H1 (cell line): ENCODE data around the gene RPLP2. TPM values are rescaled to one million over a fixed set of nuclear protein-coding genes. Genes with fewer than 3 reads are reported as not detected.
A peak's percentile ranks its signal among the peaks of the same experiment; 100 is the strongest.

Experiments used
- CTCF ChIA-PET: fragments of 300-600 bp; sonication (Branson Sonifier 250); formaldehyde crosslinking; loops from one replicate; lab custom pipeline; 2021; ENCODE audit not compliant: partially characterized antibody; lab: Charles Lee
- POLR2A ChIA-PET: fragments of 300-600 bp; sonication (Branson Sonifier 250); formaldehyde crosslinking; loops from one replicate; lab custom pipeline; 2021; ENCODE audit warnings: inconsistent platforms; ENCODE audit not compliant: partially characterized antibody; lab: Charles Lee
- DNase-seq, 2 experiments: peaks; one replicate each; pipeline versions ENCODE4 v3.0.0 to v3.0.0-alpha.2; 2010 to 2022; ENCODE audit warnings: low spot score in 2 of 2, low read depth in 1 of 2, mixed read lengths in 1 of 2
- FAIRE-seq: peaks from 2 replicates; lab custom pipeline; 2011; peaks lifted over from hg19 to GRCh38; lab: Jason Lieb, UNC
- H2AFZ ChIP-seq: 2 replicates; pipeline ENCODE4 v1.8.1; 2012; ENCODE audit warnings: low read length, inconsistent platforms
- H2AK5ac ChIP-seq: 2 replicates; pipeline ENCODE4 v1.6.1; 2013; ENCODE audit warnings: low read depth, low read length
- H2BK120ac ChIP-seq: replicated peaks from 2 replicates; pipeline ENCODE3; 2013; ENCODE audit warnings: low read depth, low read length, inconsistent platforms
- H2BK12ac ChIP-seq: 2 replicates; pipeline ENCODE4 v1.6.1; 2013; ENCODE audit warnings: low read depth, low read length
- H2BK15ac ChIP-seq: 2 replicates; pipeline ENCODE4 v1.6.1; 2013; ENCODE audit warnings: low read length
- H2BK20ac ChIP-seq: 2 replicates; pipeline ENCODE4 v1.6.1; 2013; ENCODE audit warnings: low read length
- H2BK5ac ChIP-seq: 2 replicates; pipeline ENCODE4 v1.6.1; 2013; ENCODE audit warnings: low read depth, low read length
- H3K14ac ChIP-seq: 2 replicates; pipeline ENCODE4 v1.6.1; 2013; ENCODE audit warnings: inconsistent platforms; ENCODE audit not compliant: insufficient read length
- H3K18ac ChIP-seq: 2 replicates; pipeline ENCODE4 v1.6.1; 2013; ENCODE audit warnings: low read length; ENCODE audit errors: extremely low read depth
- H3K23ac ChIP-seq: 2 replicates; pipeline ENCODE4 v1.6.1; 2013; ENCODE audit warnings: inconsistent platforms; ENCODE audit not compliant: insufficient read length
- H3K23me2 ChIP-seq: 2 replicates; pipeline ENCODE4 v1.6.1; 2013; ENCODE audit warnings: low read depth, low read length
- H3K27ac ChIP-seq: 2 replicates; pipeline ENCODE4 v1.6.1; 2011; ENCODE audit warnings: low read depth, low read length, inconsistent platforms
- H3K27me3 ChIP-seq, 4 experiments: replicated peaks in 1 of 4; 1 replicate in 1 of 4; 2 replicates in 3 of 4; pipeline versions ENCODE4 v1.6.1 to v1.8.1; 2011 to 2013; ENCODE audit warnings: low read length in 3 of 4, mild to moderate bottlenecking in 3 of 4, inconsistent platforms in 2 of 4, mixed read lengths in 2 of 4, moderate library complexity in 1 of 4; ENCODE audit not compliant: control insufficient read depth in 3 of 4, insufficient read depth in 3 of 4; ENCODE audit errors: extremely low read depth in 1 of 4
- H3K36me3 ChIP-seq, 4 experiments: 2 replicates each; pipeline versions ENCODE4 v1.6.1 to v1.8.1; 2011 to 2013; ENCODE audit warnings: mild to moderate bottlenecking in 4 of 4, low read length in 3 of 4, moderate library complexity in 2 of 4, control low read depth in 1 of 4, inconsistent platforms in 1 of 4; ENCODE audit not compliant: insufficient read depth in 4 of 4, control insufficient read depth in 2 of 4
- H3K4ac ChIP-seq: replicated peaks from 2 replicates; pipeline ENCODE3; 2013; ENCODE audit warnings: low read length, low read depth, mixed read lengths, inconsistent platforms; ENCODE audit not compliant: insufficient read length
- H3K4me1 ChIP-seq, 4 experiments: replicated peaks in 1 of 4; 1 replicate in 1 of 4; 2 replicates in 3 of 4; pipeline versions ENCODE4 v1.6.1 to v1.8.1; 2011 to 2013; ENCODE audit warnings: low read length in 3 of 4, inconsistent platforms in 2 of 4, mixed read lengths in 1 of 4; ENCODE audit not compliant: insufficient read depth in 4 of 4, control insufficient read depth in 3 of 4
- H3K4me2 ChIP-seq, 2 experiments: 2 replicates each; pipeline versions ENCODE4 v1.6.1 to v1.8.1; 2011 to 2013; ENCODE audit warnings: low read depth in 2 of 2, low read length in 2 of 2, control low read depth in 1 of 2, inconsistent platforms in 1 of 2, mild to moderate bottlenecking in 1 of 2; ENCODE audit not compliant: insufficient read depth in 1 of 2
- H3K4me3 ChIP-seq, 4 experiments: fragments of 200-600, 300-600 bp in 1 of 4; sonication (generic), shearing (Covaris generic), sonication (Bioruptor Twin) in 1 of 4; 2 replicates each; pipeline versions ENCODE4 v1.5.1 to v1.8.1; 2011 to 2016; ENCODE audit warnings: low read length in 4 of 4, low read depth in 3 of 4, control low read depth in 2 of 4, inconsistent platforms in 2 of 4, mild to moderate bottlenecking in 2 of 4, mixed read lengths in 1 of 4, moderate library complexity in 1 of 4; ENCODE audit not compliant: insufficient read depth in 2 of 4; ENCODE audit errors: extremely low read depth in 1 of 4
- H3K56ac ChIP-seq: replicated peaks from 2 replicates; pipeline ENCODE3; 2013; ENCODE audit warnings: low read depth, mild to moderate bottlenecking, mixed read lengths, low read length, inconsistent platforms; ENCODE audit not compliant: insufficient read length
- H3K79me1 ChIP-seq: 2 replicates; pipeline ENCODE4 v1.6.1; 2013; ENCODE audit warnings: low read depth, low read length, control low read depth
- H3K79me2 ChIP-seq, 2 experiments: 2 replicates each; pipeline versions ENCODE4 v1.6.1 to v1.8.1; 2012 to 2013; ENCODE audit warnings: low read length in 2 of 2, mild to moderate bottlenecking in 2 of 2, inconsistent platforms in 1 of 2; ENCODE audit not compliant: insufficient read depth in 2 of 2, control insufficient read depth in 1 of 2
- H3K9ac ChIP-seq, 4 experiments: replicated peaks in 1 of 4; 1 replicate in 1 of 4; 2 replicates in 3 of 4; pipeline versions ENCODE4 v1.6.1 to v1.8.1; 2011 to 2013; ENCODE audit warnings: low read depth in 3 of 4, low read length in 3 of 4, control low read depth in 2 of 4, mild to moderate bottlenecking in 2 of 4, moderate library complexity in 2 of 4, inconsistent platforms in 1 of 4; ENCODE audit errors: extremely low read depth in 1 of 4
- H3K9me3 ChIP-seq, 2 experiments: 2 replicates each; pipeline versions ENCODE4 v1.6.1 to v1.8.1; 2012 to 2013; ENCODE audit warnings: mild to moderate bottlenecking in 2 of 2, moderate library complexity in 2 of 2, control low read depth in 1 of 2, inconsistent platforms in 1 of 2, low read depth in 1 of 2, low read length in 1 of 2, mixed read lengths in 1 of 2; ENCODE audit not compliant: insufficient read depth in 2 of 2
- H4K20me1 ChIP-seq, 2 experiments: replicated peaks in 1 of 2; 2 replicates each; pipeline versions ENCODE3 to v1.8.1; 2011 to 2013; ENCODE audit warnings: inconsistent platforms in 2 of 2, low read length in 2 of 2, mild to moderate bottlenecking in 1 of 2; ENCODE audit not compliant: insufficient read depth in 2 of 2, control insufficient read depth in 1 of 2
- H4K5ac ChIP-seq: 2 replicates; pipeline ENCODE4 v1.6.1; 2013; ENCODE audit warnings: low read length, low read depth, mixed read lengths, inconsistent platforms; ENCODE audit not compliant: insufficient read length
- H4K8ac ChIP-seq: 2 replicates; pipeline ENCODE4 v1.8.0; 2013; ENCODE audit warnings: mild to moderate bottlenecking, moderate library complexity, low read length, inconsistent platforms; ENCODE audit not compliant: insufficient read depth; ENCODE audit errors: extremely low read depth
- H4K91ac ChIP-seq: replicated peaks from 2 replicates; pipeline ENCODE3; 2013; ENCODE audit warnings: low read length, mixed read lengths, inconsistent platforms; ENCODE audit not compliant: insufficient read length
- CBX5 ChIP-seq: fragments of 300-800, 300-1000 bp; sonication (generic); IDR thresholded peaks from 2 replicates; pipeline ENCODE4 v1.7.1; 2016; ENCODE audit warnings: antibody characterized with exemption, low read length, low read depth
- NANOG ChIP-seq: IDR thresholded peaks from 2 replicates; pipeline ENCODE4 v1.6.1; 2011; ENCODE audit warnings: low read length, low read depth, mild to moderate bottlenecking, inconsistent platforms; ENCODE audit not compliant: insufficient read depth, poor library complexity, severe bottlenecking
- WGBS, 2 experiments: shearing (Covaris generic) in 1 of 2; methylation state at CpG; one replicate each; pipeline versions ENCODE4 v1.1.6 to v1.1.7; 2013 to 2015; ENCODE audit warnings: low lambda C conversion rate in 2 of 2, mixed read lengths in 2 of 2, inconsistent platforms in 1 of 2, low coverage in 1 of 2, missing lambda C conversion rate in 1 of 2; ENCODE audit not compliant: insufficient replicate concordance in 2 of 2, insufficient coverage in 1 of 2, insufficient read length in 1 of 2; ENCODE audit errors: extremely low coverage in 1 of 2, missing lambda C conversion rate in 1 of 2; 5-methylcytosine and 5-hydroxymethylcytosine counted together
- polyA plus RNA-seq, 7 experiments: library from polyadenylated mRNA; depleted of rRNA in 3 of 7; stranded (reverse) in 5 of 7; unstranded in 2 of 7; fragments of >200 nt in 5 of 7; fragments of 200-250 nt in 2 of 7; gene quantifications; 1 replicate in 5 of 7; 2 replicates in 1 of 7; 4 replicates in 1 of 7; pipeline versions ENCODE4 v1.2.1 to v1.2.3, GENCODE V29; 2011 to 2013; ENCODE audit warnings: missing spikeins in 2 of 7, mixed read lengths in 2 of 7
- total RNA-seq: library from RNA; stranded (reverse); fragmentation: NEBNext Ultra II Directional; extraction: Animal tissue kit (Norgen Biotek cat#: 25700); gene quantifications from 2 replicates; pipeline ENCODE4 v1.2.1, GENCODE V29; 2021

Gene RPLP2
- total and polyA plus RNA-seq, 2 of the 8 experiments (the other 6 are each of a cell fraction or from before 2014, with no cell fraction given), result 1,789 to 2,106 TPM

GRCh38 chr11:833849-834311 lies 24.1 kb downstream of the RPLP2 start:
- peaks cover 29% of the 10 kb centered on the region for H3K23me2 ChIP-seq
- no peak overlapping the region for H3K56ac ChIP-seq
- peaks cover 0 to 18% (median 10%) of the 10 kb centered on the region in 4 experiments; a peak in 5 of 8 replicates for H3K36me3 ChIP-seq
- H3K14ac ChIP-seq, result no peak overlapping the region
- H3K4me2 ChIP-seq, result peak overlapping the region; percentile 81 to 84
- no peaks in the 10 kb centered on the region; a peak in 1 of 4 replicates for H3K79me2 ChIP-seq
- H3K4me3 ChIP-seq, result peak overlapping the region; percentile 51 to 76 (median 58); a peak in 6 of 8 replicates
- H4K91ac ChIP-seq, result no peak overlapping the region
- no peaks in the 10 kb centered on the region for H3K9me3 ChIP-seq
- no peak for DNase-seq
- H3K9ac ChIP-seq, result peak overlapping the region in 1 of 4 experiments; percentile 62; a peak in 2 of 7 replicates
- peaks cover 0 to 45% (median 34%) of the 10 kb centered on the region in 4 experiments; a peak in 6 of 7 replicates for H3K4me1 ChIP-seq
- H3K23ac ChIP-seq, result no peak overlapping the region
- H2BK20ac ChIP-seq, result no peak overlapping the region
- H2AK5ac ChIP-seq, result no peak overlapping the region
- no peak overlapping the region; the same call in 1 of the 2 replicates for H4K8ac ChIP-seq
- 0 out of 2 replicates have a peak overlapping the region, but pooled peaks have one; percentile 23 for H2BK12ac ChIP-seq
- H3K79me1 ChIP-seq, result no peaks in the 10 kb centered on the region; the same call in 1 of the 2 replicates
- no peak overlapping the region for H2BK15ac ChIP-seq
- peaks cover 2 to 29% of the 10 kb centered on the region in 2 experiments for H4K20me1 ChIP-seq
- ChIA-PET CTCF (interaction anchor here (1.2 to 2.5 kb wide), 5 partner anchors 11 to 35 kb away, joined by 3 to 17 read pairs (median 5); partner anchors contain the start of gene PNPLA2), POLR2A (interaction anchor here (1.0 to 53.0 kb wide), 5 partner anchors 4 to 466 kb away, joined by 3 to 1917 read pairs (median 234); partner anchors contain the start of genes CD151, CEND1, CRACR2B and PIDD1)
- H3K18ac ChIP-seq, result no peak overlapping the region
- FAIRE-seq, result no peak
- no peak overlapping the region for H3K27ac ChIP-seq
- no peak overlapping the region for H2BK120ac ChIP-seq
- H3K4ac ChIP-seq, result no peak overlapping the region
- WGBS, 2 experiments, result 69% methylated on average over 8 of the region's 9 CpGs; no CpG with 5 or more reads in 1 of the 2 experiments
- no peak overlapping the region for H2BK5ac ChIP-seq
- no peak overlapping the region for H2AFZ ChIP-seq
- H4K5ac ChIP-seq, result no peak overlapping the region
- H3K27me3 ChIP-seq, result peaks cover 6 to 28% (median 24%) of the 10 kb centered on the region in 4 experiments
- TF ChIP-seq CBX5, result no peak
- TF ChIP-seq NANOG, result no peak
- TF ChIP-seq, all 59 proteins: peak for 0
